GM19239 (cell line): ENCODE results near the gene RHOT2.
"Not testable (repeated sequence)": the region's sequence is repeated elsewhere in the genome, so short reads cannot be mapped to it uniquely, and the experiment has no call there.

Experiments
- DNase-seq: peaks from one replicate; pipeline ENCODE4 v3.0.0; 2011; ENCODE audit warnings: low spot score; ENCODE audit not compliant: insufficient read length
- FAIRE-seq: peaks from 2 replicates; lab custom pipeline; 2011; peaks lifted over from hg19 to GRCh38; lab: Jason Lieb, UNC

RHOT2 gene

DNA sequence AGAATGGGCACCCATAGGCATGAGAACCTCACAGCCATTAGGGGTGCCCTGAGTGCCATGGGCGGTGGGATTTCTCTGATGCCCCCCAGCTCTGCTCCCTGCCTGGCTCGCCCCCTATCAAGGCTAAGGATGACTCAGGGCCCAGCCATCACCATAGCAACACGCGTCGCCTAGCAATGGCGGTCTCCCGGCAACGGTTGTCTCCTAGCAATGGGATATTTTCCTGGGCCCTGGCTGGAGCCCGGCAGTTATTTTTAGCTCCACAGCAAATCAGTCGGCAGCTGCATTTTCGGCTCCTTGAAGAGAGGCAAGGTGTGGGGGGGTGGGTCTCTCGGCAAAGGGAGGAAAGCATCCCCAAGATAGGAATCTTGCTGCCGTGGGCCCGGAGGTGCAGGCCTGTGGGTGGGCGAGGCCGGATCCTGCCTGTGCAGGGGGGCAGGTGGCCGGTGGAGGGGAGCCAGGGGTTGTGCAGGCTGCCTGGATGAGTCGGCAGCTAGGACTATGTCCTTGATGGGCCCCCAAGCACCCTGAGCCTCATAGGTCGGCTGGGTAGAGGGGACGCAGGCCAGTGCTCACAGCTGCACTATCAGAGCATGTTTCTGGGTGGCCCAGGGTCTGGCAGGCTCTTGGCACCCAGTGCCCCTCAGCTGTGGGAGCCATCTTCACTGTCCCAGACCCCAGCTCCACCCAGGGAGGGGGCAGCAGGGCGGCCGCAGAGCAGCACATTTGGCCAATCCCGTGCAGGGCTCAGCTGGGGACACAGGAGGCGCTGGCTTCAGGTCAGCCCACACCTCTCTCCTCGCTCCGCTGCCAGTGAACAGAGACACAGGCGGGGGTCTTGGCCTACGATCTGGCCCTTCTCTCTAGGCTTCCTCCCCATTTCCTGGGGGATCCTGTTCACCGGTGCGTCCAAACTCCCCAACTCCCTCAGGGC is 41.9 kb downstream of the RHOT2 start:
- DNase-seq (no peak), FAIRE-seq (no peak)

DNA sequence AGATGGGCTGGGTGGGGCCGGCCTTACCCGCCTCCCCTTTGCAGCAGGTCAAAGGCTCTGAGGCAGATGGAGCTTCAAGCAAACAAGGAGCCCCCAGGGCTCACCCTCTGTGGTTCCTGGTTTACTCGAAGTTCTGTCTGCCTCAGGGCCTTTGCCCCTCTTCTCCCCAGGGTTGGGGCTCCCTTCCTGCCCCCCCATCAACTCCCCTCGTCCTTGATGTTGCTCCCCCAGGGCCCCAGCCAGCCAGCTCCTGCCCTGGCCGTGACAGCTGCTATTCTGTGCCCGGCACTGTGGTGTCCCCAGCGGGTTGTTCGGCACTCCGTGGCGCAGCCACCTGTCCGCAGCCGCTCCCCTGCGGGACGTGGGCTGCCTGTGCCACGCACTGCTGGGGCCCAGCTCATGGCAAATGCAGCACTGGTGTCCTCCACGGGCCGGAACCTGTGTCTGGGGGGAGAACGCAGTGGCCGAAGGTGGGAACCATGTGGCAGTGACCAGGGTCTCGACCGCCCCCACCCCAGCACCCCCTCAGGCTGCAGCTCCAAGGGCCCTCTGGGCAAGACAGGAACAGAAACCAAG is 42.7 kb downstream of the RHOT2 start:
- DNase-seq (no peak), FAIRE-seq (no peak)

DNA sequence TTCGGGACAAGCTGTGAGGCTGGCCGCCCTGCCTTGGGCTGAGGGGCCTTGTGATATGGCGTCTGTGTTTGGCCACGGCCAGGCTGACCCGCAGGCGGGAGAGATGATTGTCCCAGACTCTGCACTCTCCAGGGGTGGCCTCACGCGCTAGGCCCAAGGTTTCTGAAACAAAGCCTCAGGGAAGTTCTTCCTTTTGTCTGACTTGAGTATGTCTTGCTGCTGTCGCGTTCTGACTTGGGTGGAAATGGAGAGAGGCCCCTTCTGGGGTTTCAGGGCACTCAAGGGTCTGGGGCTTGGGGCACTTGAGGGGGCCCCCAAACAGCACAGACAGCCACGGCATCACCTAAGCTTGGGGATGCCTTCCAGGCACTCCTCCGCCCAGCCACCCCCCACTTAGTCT is 43.2 kb downstream of the RHOT2 start:
- no peak for FAIRE-seq
- DNase-seq, result no peak

DNA sequence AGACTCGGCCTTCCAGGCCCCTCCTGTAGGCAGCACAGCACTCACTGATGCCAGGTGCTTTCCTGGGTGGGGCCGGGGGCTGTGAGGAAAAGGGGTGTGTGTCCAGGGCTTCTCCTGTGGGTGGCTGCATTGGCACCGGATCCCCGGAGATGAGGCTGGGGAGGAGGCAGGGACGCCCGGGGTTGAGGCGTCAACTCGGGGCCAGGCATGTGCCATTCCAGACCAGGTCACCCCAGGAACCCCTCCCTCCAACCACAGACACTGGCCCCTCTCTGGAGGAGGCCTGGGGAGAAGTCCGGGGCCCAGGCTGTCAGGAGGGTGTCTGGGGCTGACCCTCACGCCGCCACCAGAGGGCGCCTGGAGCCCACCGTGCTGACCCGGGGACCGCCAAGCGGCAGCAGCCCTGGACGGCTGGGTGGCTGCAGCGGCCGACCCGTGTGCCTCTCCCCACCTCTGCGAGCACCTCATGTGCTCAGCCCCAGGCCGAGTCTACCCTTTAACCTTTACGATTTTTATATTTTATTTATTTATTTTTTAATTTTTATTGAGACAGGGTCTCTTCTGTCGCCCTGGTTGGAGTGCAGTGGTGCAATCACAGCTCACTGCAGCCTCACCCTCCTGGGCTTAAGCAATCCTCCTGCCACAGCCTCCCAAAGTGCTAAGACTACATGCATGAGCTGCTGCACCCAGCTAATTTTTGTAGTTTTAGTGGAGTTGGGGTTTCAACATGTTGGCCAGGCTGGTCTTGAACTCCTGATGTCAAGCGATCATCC is 43.8 kb downstream of the RHOT2 start:
- peak; percentile 98 for DNase-seq
- no peak for FAIRE-seq

DNA sequence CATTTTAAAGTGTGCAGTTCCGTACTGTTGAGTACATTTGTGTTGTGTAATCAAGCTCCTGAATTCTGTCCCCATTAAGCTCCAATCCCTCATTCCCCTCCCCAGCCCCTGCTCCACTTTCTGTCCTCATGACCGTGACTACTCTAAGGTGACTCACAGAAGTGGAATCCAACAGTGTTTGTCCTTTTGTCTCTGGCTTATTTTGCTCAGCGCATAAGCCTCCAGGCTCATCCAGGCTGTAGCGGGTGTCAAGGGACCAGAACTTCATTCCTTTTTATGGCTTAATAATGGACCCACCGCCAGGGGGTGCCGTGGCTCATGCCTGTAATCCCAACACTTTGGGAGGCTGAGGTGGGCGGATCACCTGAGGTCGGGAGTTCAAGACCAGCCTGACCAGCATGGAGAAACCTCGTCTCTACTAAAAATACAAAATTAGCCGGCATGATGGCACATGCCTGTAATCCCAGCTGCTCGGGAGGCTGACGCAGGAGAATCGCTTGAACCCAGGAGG is 44.9 kb downstream of the RHOT2 start:
- not testable (repeated sequence) for FAIRE-seq

GRCh38 chr16:714079-714478 is 46.1 kb downstream of the RHOT2 start:
- FAIRE-seq (no peak), DNase-seq (no peak)

More for the DNA sequence above, 44.9 kb downstream of the RHOT2 start:
- not testable (repeated sequence) for DNase-seq

DNA sequence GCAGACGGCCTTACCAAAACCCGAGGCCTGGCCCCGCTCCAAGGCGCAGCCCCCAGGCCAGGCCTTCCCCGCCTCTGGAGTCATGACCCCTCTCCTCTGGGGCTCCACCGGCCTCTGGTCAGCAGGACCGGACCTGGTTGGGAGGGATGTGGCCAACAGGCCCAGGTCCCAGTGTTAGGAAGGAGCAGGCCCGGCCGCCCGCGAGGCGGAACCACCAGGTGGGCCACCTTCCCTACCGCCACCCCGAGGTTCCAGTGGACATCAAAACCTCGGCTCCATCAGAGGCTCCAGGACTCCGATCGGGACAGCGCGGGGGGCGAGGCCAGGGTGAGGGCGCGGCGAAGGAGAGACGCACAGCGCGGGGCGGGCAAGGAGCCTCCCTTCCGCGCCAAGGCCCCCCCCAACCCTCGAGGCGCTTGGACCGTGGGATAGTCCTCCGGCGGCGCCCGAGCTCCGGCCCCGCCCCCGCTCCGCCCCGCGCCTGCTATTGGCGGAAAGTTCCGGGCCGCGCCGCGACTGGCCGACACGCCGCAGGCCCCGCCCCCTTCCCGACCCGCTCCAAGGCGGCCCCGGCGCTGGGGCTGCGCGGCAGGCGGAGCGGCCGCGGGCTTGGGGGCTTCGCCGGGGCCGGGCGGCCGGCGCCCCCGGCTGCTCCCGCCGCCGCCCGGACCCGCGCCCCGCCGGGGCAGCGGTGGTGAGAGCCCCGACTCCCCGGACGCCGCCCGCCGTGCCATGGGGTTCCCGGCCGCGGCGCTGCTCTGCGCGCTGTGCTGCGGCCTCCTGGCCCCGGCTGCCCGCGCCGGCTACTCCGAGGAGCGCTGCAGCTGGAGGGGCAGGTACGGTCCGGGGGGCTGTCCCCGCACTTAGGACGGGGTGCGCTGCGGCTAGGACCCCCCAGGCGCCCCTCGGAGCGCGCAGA is 46.9 kb downstream of the RHOT2 start, which contains the start of gene METRN:
TSS of gene METRN (plus strand) at position 561 of the 919 bp plus-strand sequence. CDS start at position 733, 172 bp downstream.
- DNase-seq, result peak; percentile 99
- peak; percentile 84 for FAIRE-seq

GRCh38 chr16:715477-716199 is 47.7 kb downstream of the RHOT2 start:
- no peak for FAIRE-seq
- no peak for DNase-seq

DNA sequence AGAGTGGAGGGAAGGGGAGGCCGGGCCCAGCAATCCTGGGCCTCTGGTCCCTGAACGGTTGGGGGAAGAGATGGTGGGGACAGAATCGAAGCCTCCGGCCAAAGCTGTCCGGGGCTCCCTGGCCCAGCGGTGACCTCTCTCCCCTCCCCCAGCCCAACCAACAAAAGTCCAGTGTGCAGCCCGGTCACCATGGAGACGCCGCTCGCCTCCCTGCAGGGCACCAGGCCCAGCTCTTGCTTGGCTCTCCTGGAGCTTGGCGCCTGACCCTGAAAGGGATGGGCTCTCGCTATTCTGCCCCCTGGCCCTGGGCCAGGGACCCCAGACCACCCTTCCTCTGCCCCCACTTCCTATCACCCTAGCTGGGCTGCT is 48.3 kb downstream of the RHOT2 start:
- FAIRE-seq, result no peak
- DNase-seq, result no peak

DNA sequence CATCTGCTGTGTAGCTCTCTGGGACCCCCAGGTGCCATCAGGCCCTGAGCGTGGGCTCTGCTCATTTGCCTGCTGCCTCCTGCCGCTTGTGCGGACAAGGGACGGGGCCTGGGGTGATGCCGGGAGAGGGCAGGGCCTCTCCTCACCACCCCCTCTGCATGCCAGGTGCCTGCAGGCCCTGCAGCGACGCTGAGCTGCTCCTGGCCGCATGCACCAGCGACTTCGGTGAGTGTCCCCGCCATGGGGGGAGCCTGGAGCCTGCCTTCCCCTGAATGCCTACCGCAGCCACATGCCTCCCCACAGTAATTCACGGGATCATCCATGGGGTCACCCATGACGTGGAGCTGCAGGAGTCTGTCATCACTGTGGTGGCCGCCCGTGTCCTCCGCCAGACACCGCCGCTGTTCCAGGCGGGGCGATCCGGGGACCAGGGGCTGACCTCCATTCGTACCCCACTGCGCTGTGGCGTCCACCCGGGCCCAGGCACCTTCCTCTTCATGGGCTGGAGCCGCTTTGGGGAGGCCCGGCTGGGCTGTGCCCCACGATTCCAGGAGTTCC is 48.9 kb downstream of the RHOT2 start:
- FAIRE-seq, result no peak
- no peak for DNase-seq

DNA sequence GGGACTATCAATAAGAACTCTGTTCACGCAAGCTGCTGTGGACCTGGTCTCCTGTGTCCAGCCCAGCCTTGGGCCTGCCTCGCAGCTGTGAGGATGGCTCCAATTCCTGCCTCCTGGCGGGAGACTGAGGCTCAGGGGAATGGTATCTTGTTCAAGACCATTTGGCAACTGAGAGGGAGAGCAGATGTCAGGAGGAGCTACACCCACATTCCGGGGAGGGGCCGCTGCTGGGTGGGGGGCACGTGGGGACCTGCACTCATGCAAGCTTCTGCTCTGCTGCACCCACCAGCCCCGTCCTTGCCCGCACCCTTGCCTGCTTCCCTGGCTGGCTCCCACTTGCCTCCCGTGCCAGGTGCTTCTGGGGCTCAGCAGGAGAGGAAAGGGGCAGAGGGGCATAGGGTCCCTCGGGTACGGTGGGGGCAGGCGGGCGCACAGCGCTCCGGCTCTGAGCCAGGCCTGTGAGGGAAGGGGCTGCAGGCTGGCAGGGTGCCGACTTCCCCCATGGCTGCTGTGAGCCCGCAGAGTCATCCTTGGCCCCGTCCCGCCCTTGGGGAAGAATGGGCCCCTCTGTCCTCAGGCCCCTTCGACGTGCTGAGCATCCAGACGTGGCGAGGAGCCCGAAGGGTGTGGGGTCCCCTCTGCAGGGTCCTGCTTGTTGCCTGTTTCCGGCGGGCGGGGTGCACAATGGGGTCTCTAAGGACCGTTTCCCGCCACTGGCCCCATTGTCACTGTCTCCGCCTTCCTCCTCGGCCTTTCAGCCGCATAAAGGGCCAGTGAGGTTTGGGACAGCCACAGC is 49.7 kb downstream of the RHOT2 start:
- FAIRE-seq, result no peak
- no peak for DNase-seq

DNA sequence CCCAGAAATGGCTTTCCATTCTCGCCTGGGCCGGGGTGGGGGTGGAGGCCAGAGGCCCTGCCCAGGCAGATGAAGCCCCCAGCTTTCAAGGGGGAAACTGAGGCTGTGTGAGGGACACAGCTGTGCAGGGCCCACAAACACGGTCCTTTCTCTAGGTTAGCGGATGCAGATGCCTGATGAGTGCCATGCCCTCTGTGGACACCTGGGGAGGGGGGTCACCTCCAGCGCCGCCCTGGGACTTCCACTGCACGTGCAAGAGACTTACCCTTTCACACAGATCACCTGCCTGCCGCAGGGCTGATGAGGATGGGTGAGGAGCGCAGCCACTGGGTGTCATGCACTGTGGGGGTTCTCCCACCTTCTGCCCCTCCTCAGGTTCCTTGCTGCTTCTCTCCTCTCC is 50.5 kb downstream of the RHOT2 start:
- DNase-seq (no peak), FAIRE-seq (no peak)

- FAIRE-seq, result no peak
- DNase-seq, result no peak
Measured at GRCh38 chr16:718922-719321, 51.0 kb downstream of the RHOT2 start.

DNA sequence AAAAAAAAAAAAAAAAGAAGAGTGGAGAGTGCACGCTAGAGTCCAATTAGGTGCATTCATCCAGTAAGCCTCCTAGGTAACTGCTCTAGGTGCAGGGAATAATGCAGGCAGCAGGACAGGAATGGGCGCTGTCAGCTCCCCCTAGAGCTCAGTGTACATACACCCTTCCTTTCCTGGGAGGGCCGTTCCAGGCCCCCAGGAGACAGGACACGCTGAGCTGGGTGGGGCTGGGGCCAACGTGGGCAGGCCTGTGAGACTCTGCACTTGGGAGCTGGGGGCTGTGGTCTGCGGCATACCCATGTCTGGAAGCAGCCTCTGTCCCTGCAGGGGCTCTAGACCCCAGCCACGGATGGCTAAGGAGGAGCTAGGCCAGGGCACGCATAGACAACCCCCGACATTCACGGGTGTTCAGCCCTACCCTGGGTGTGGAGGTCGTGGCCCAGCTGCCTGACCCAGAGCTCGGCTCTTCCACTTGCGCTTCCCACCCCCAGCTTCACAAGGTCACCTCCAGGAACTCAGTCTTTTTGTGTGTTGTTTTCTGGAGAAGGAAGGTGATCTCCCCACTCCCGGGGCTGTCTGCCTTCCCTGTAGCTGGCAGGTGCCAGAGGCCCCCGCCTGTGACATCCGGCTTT is 52.0 kb downstream of the RHOT2 start:
- DNase-seq (no peak), FAIRE-seq (no peak)

- peak; percentile 79 for DNase-seq
- FAIRE-seq, result peak; percentile 96
Measured at GRCh38 chr16:720447-720989, 52.6 kb downstream of the RHOT2 start.

GRCh38 chr16:720990-721764 is 53.2 kb downstream of the RHOT2 start, which contains the start of gene ANTKMT:
Gene ANTKMT (plus strand): TSS chr16:721146. CDS start chr16:721275, 129 bp downstream.
- DNase-seq (peak; percentile 99), FAIRE-seq (peak; percentile 93)
